Activated CD8-positive, alpha-beta memory T cell treated with anti-CD3 and anti-CD28 coated beads for 4 hours (primary cell): ENCODE measurements around the gene DEFB128.
"Not testable (repeated sequence)": the region's sequence is repeated elsewhere in the genome, so short reads cannot be mapped to it uniquely, and the experiment has no call there.

Experiments
- DNase-seq, 2 donors: peaks; one replicate each; pipeline ENCODE4 v3.0.0-alpha.2; 2020; ENCODE audit warnings: low read depth in 2 of 2

Gene DEFB128

GRCh38 chr20:189611-190010 lies at the start of gene DEFB128:
Gene DEFB128, minus strand, starts transcription at chr20:189711. Its CDS starts 88 bp downstream, at chr20:189623.
- no peak for DNase-seq

GRCh38 chr20:237929-238328 lies 48.4 kb upstream of the DEFB128 start:
- no peak for DNase-seq

GRCh38 chr20:237489-237888 lies 48.0 kb upstream of the DEFB128 start:
- peak in 1 of 2 donors; percentile 4 for DNase-seq

GRCh38 chr20:235891-236290 lies 46.4 kb upstream of the DEFB128 start:
- DNase-seq: no peak

GRCh38 chr20:227439-228105 lies 38.1 kb upstream of the DEFB128 start:
- DNase-seq: no peak

- no peak for DNase-seq
Observed at GRCh38 chr20:226958-227357, 37.4 kb upstream of the DEFB128 start, which contains the start of gene DEFB129. Gene DEFB129, plus strand, starts transcription at chr20:227258. Its CDS starts 31 bp downstream, at chr20:227289.

GRCh38 chr20:225879-226278 lies 36.4 kb upstream of the DEFB128 start:
- DNase-seq: not testable (repeated sequence)

- DNase-seq: no peak
Observed at GRCh38 chr20:221258-221830, 31.8 kb upstream of the DEFB128 start.

GRCh38 chr20:219290-220115 lies 30.0 kb upstream of the DEFB128 start:
- no peak for DNase-seq

GRCh38 chr20:217266-217665 lies 27.8 kb upstream of the DEFB128 start:
- DNase-seq: no peak

- DNase-seq: no peak
Observed at GRCh38 chr20:215796-216195, 26.3 kb upstream of the DEFB128 start.

GRCh38 chr20:214383-214782 lies 24.9 kb upstream of the DEFB128 start:
- no peak for DNase-seq

GRCh38 chr20:210809-211502 lies 21.4 kb upstream of the DEFB128 start:
- no peak for DNase-seq

GRCh38 chr20:208942-209566 lies 19.5 kb upstream of the DEFB128 start:
- DNase-seq: no peak

GRCh38 chr20:203630-204029 lies 14.1 kb upstream of the DEFB128 start:
- not testable (repeated sequence) for DNase-seq

- DNase-seq: no peak
Observed at GRCh38 chr20:199996-200395, 10.5 kb upstream of the DEFB128 start.

GRCh38 chr20:198225-198624 lies 8.7 kb upstream of the DEFB128 start:
- DNase-seq: no peak

- no peak for DNase-seq
Observed at GRCh38 chr20:187733-188132, 1.8 kb downstream of the DEFB128 start.

GRCh38 chr20:184288-184687 lies 5.2 kb downstream of the DEFB128 start:
- no peak for DNase-seq

GRCh38 chr20:168876-169275 lies 20.6 kb downstream of the DEFB128 start:
- DNase-seq: no peak

- no peak for DNase-seq
Observed at GRCh38 chr20:164618-165017, 24.9 kb downstream of the DEFB128 start.

- no peak for DNase-seq
Observed at GRCh38 chr20:157154-157553, 32.4 kb downstream of the DEFB128 start, which contains the start of gene DEFB127. Gene DEFB127, plus strand, starts transcription at chr20:157454. Its CDS starts 91 bp downstream, at chr20:157545.
